ENCODE results near the gene UBE3B.

The UBE3B gene

DNA sequence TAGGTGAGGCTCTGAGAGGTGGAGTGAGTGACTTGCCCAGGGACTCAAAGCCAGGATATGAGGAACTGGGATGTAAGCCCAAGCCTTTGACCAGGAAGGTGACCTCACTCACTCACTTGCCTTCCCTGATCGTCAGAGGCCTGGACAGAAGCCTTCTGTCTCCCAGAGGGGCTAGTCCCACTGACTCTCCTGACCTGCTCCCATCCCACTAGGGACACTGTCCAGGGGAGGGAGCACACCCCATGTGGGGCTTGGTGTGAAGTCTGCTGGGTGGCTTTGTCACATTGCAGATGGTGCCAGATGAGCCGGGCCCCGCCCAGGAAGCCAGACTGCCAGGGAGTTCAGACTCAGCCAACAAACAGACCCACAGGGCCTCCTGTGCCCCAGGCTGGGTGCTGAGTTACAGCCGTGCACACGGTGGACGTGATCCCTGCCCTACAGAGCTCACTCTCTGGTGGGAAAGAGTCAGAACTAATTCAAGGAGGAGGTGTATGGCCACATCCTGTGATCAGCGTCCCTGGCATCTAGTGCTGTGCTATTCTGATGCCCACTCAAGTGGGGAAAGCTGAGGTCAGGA, 67.6 kb downstream of the UBE3B start:
- Histone ChIP-seq H4K20me1 (ENCODE audit: insufficient read depth, low read length, poor library complexity, severe bottlenecking) (no peaks in the 10 kb centered on the region), H3K4me1 (ENCODE audit: insufficient read depth, low read length, poor library complexity, severe bottlenecking) (peaks cover 15% of the 10 kb centered on the region), H3K9me2 (replicated peaks; ENCODE audit: low read depth, low read length) (no peaks in the 10 kb centered on the region), H3K36me3 (ENCODE audit: insufficient read depth, low read length) (no peaks in the 10 kb centered on the region), H3K79me2 (ENCODE audit: insufficient read depth, low read length) (no peaks in the 10 kb centered on the region), H2AFZ (ENCODE audit: low read length) (peak overlapping the region; percentile 52; the same call in 1 of the 2 replicates), H3F3A (ENCODE audit: low read depth) (no peaks in the 10 kb centered on the region), H3K4me3 (ENCODE audit: low read length, poor library complexity, severe bottlenecking) (no peak overlapping the region), H3K9me3 (ENCODE audit: insufficient read depth, low read depth, low read length) (no peaks in the 10 kb centered on the region), H3K9ac (ENCODE audit: low read depth, low read length, poor library complexity, severe bottlenecking) (no peak overlapping the region), H3K4me2 (ENCODE audit: low read depth, low read length, poor library complexity, severe bottlenecking) (peak overlapping the region; percentile 5), H3K27me3 (ENCODE audit: insufficient read depth, low read length, poor library complexity, severe bottlenecking) (no peaks in the 10 kb centered on the region)
- TF ChIP-seq, protein P1, sequence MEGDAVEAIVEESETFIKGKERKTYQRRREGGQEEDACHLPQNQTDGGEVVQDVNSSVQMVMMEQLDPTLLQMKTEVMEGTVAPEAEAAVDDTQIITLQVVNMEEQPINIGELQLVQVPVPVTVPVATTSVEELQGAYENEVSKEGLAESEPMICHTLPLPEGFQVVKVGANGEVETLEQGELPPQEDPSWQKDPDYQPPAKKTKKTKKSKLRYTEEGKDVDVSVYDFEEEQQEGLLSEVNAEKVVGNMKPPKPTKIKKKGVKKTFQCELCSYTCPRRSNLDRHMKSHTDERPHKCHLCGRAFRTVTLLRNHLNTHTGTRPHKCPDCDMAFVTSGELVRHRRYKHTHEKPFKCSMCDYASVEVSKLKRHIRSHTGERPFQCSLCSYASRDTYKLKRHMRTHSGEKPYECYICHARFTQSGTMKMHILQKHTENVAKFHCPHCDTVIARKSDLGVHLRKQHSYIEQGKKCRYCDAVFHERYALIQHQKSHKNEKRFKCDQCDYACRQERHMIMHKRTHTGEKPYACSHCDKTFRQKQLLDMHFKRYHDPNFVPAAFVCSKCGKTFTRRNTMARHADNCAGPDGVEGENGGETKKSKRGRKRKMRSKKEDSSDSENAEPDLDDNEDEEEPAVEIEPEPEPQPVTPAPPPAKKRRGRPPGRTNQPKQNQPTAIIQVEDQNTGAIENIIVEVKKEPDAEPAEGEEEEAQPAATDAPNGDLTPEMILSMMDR (conservative IDR thresholded peaks at IDR 0.05; ENCODE audit: low read length), result no peak
- TF ChIP-seq EZH2phosphoT487 (IDR thresholded peaks at IDR 0.05; ENCODE audit: borderline replicate concordance), result no peak

DNA sequence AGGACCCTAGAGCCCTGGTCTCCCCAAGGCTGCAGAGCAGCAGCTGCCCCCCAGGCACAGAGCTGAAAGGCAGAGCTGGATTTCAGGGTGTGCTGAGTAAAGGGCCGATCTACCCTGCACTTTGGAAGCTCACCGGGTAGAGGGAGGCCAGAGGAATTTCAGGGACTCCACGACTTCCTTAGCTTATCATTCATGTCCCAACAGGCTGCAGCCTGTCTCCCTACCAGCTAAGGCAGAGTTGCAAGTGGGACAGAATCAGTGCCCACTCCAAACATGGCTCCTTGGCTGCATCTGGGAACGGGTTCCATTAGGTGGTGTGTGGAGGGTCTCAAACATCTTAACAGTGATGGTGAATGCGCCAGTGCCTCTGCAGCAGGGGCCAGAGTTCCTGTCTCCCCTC, 68.4 kb downstream of the UBE3B start:
- Histone ChIP-seq H3K36me3 (ENCODE audit: insufficient read depth, low read length) (no peaks in the 10 kb centered on the region), H3K9me2 (replicated peaks; ENCODE audit: low read depth, low read length) (no peaks in the 10 kb centered on the region), H3K79me2 (ENCODE audit: insufficient read depth, low read length) (no peaks in the 10 kb centered on the region), H3K4me2 (ENCODE audit: low read depth, low read length, poor library complexity, severe bottlenecking) (no peak overlapping the region), H2AFZ (ENCODE audit: low read length) (no peak overlapping the region), H3K9ac (ENCODE audit: low read depth, low read length, poor library complexity, severe bottlenecking) (no peak overlapping the region), H3K9me3 (ENCODE audit: insufficient read depth, low read depth, low read length) (no peaks in the 10 kb centered on the region), H3K4me1 (ENCODE audit: insufficient read depth, low read length, poor library complexity, severe bottlenecking) (peaks cover 15% of the 10 kb centered on the region), H4K20me1 (ENCODE audit: insufficient read depth, low read length, poor library complexity, severe bottlenecking) (no peaks in the 10 kb centered on the region), H3F3A (ENCODE audit: low read depth) (no peaks in the 10 kb centered on the region), H3K27me3 (ENCODE audit: insufficient read depth, low read length, poor library complexity, severe bottlenecking) (no peaks in the 10 kb centered on the region), H3K4me3 (ENCODE audit: low read length, poor library complexity, severe bottlenecking) (no peak overlapping the region)
- no peak for TF ChIP-seq EZH2phosphoT487 (IDR thresholded peaks at IDR 0.05; ENCODE audit: borderline replicate concordance)
- TF ChIP-seq, protein P1 (conservative IDR thresholded peaks at IDR 0.05; ENCODE audit: low read length), result no peak

DNA sequence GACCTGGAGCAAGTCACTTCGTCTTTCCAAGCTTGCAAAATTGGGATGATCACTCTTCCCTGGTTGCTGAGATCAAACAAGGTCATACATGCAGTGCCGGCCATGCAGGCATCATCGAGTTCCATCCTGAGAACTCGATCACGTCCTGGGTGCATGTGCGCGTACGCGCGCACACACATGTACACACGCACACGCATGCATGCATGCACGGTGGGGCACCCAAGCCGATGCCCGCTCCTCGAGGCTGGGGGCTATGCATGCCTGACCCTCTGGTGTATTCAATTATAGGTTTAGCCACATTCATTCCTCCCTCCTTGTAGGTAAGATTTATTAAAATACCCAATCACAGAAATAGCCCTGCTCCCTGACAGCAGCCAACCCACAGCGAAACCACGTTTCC, 69.9 kb downstream of the UBE3B start:
- H4K20me1 ChIP-seq (ENCODE audit: insufficient read depth, low read length, poor library complexity, severe bottlenecking), result no peaks in the 10 kb centered on the region
- no peak overlapping the region for H2AFZ ChIP-seq (ENCODE audit: low read length)
- H3K4me2 ChIP-seq (ENCODE audit: low read depth, low read length, poor library complexity, severe bottlenecking), result no peak overlapping the region
- no peak overlapping the region for H3K4me3 ChIP-seq (ENCODE audit: low read length, poor library complexity, severe bottlenecking)
- no peaks in the 10 kb centered on the region for H3K9me2 ChIP-seq (replicated peaks; ENCODE audit: low read depth, low read length)
- no peaks in the 10 kb centered on the region for H3K36me3 ChIP-seq (ENCODE audit: insufficient read depth, low read length)
- TF ChIP-seq, protein P1 (conservative IDR thresholded peaks at IDR 0.05; ENCODE audit: low read length), result no peak
- no peak for TF ChIP-seq EZH2phosphoT487 (IDR thresholded peaks at IDR 0.05; ENCODE audit: borderline replicate concordance)
- H3F3A ChIP-seq (ENCODE audit: low read depth), result no peaks in the 10 kb centered on the region
- H3K27me3 ChIP-seq (ENCODE audit: insufficient read depth, low read length, poor library complexity, severe bottlenecking), result no peaks in the 10 kb centered on the region
- H3K9ac ChIP-seq (ENCODE audit: low read depth, low read length, poor library complexity, severe bottlenecking), result no peak overlapping the region
- no peaks in the 10 kb centered on the region for H3K9me3 ChIP-seq (ENCODE audit: insufficient read depth, low read depth, low read length)
- H3K79me2 ChIP-seq (ENCODE audit: insufficient read depth, low read length), result no peaks in the 10 kb centered on the region
- peaks cover 15% of the 10 kb centered on the region for H3K4me1 ChIP-seq (ENCODE audit: insufficient read depth, low read length, poor library complexity, severe bottlenecking)
